Central memory CD8-positive, alpha-beta T cell (primary cell): Measurements from ENCODE around the gene KIAA1217.

Experiments used
- ATAC-seq: fragments of 150-1000 bp; cut with Tn5 transposase; replicated peaks from 2 replicates; pipeline ENCODE4 v1.10.0; 2022; ENCODE audit warnings: mild to moderate bottlenecking, moderate FRiP score, moderate number of reproducible peaks; ENCODE audit not compliant: poor library complexity, severe bottlenecking; ENCODE audit errors: extremely low read depth
- DNase-seq, 2 donors: peaks; one replicate each; pipeline ENCODE4 v3.0.0; 2021; ENCODE audit warnings: low spot score in 2 of 2
- H3K27ac Mint-ChIP-seq: one replicate; pipeline ENCODE4 v1.8.0; 2022; ENCODE audit warnings: low read depth, mild to moderate bottlenecking, moderate library complexity, mixed read lengths
- H3K27me3 Mint-ChIP-seq: one replicate; pipeline ENCODE4 v1.8.0; 2022; ENCODE audit warnings: mixed read lengths
- H3K36me3 Mint-ChIP-seq: one replicate; pipeline ENCODE4 v1.8.0; 2022; ENCODE audit warnings: mild to moderate bottlenecking, moderate library complexity, mixed read lengths; ENCODE audit not compliant: insufficient read depth
- H3K4me1 Mint-ChIP-seq: one replicate; pipeline ENCODE4 v1.8.0; 2022; ENCODE audit warnings: mixed read lengths
- H3K4me3 Mint-ChIP-seq: one replicate; pipeline ENCODE4 v1.8.0; 2022; ENCODE audit warnings: mild to moderate bottlenecking, moderate library complexity, mixed read lengths
- H3K9me3 Mint-ChIP-seq: one replicate; pipeline ENCODE4 v1.8.0; 2022; ENCODE audit warnings: mixed read lengths

Gene KIAA1217

DNA sequence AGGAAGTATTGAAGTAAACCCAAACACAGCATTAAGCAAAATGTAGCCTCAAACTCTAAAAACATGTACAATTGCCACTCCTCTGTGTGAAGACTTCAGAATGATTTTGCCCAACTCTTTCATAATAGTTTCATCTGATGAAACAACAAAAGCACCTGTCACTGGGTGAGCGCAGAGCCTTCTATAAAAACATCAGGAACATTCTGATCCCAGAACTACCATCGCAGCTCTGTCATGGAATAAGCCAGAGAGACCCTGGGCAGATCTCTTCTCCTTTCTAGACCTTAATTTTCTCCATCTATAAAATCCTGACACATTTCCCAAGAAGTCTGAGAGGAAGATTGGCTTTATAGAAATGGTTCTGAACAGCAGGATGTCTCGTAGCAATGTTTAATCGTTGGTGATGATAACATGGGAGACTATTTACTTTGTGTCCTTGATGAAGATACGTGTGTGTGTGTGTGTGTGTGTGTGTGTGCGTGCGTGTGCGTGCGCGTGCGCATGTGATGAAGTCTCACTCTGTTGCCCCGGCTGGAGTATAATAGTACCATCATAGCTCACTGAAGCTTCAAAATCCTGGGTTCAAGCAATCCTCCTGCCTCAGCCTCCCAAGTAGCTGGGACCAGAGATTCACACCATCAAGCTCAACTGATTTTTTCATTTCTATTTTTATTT lies 198.0 kb downstream of the KIAA1217 start:
- H3K9me3 Mint-ChIP-seq: no peaks in the 10 kb centered on the region
- no peaks in the 10 kb centered on the region for H3K36me3 Mint-ChIP-seq
- ATAC-seq (no peak), DNase-seq (no peak)
- no peak overlapping the region for H3K4me3 Mint-ChIP-seq
- no peaks in the 10 kb centered on the region for H3K4me1 Mint-ChIP-seq
- no peaks in the 10 kb centered on the region for H3K27me3 Mint-ChIP-seq
- no peak overlapping the region for H3K27ac Mint-ChIP-seq

DNA sequence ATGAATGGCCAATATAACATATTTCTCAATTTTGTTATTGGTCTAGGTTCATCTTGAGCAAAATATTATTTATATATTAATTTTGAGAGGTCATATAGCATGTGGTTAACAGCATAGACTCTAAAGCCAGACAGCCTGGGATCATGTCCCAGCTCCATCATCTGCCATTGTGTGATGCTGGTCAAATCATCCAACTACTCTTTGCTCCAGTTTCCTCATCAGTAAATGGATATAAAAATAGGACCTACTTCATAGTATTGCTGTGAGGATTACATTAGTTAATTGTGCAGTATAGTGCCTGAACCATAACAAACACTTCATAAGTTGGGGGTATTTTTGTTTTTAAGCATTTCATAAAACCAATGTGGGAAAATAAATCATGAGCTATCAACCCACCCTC lies 199.0 kb downstream of the KIAA1217 start:
- Mint-ChIP-seq H3K4me1 (no peaks in the 10 kb centered on the region), H3K36me3 (no peaks in the 10 kb centered on the region)

DNA sequence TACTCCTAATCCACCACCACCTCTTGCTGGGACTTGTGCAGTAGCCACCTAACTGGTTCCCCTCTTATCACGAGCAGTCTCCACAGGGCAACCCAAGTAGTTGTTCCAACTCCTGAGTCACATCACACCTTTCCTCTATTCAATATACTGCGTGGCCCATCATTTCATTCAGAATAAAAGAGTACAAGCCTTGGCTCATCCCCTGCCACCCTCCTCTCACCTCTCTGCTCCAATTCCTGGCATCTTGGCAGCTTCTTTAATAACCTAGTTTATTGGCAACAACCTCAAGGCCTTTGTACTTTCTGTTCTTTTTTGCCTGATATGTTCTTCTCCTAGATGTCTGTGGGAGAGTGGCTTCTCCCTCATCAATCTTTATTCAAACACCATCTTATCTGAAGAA lies 199.4 kb downstream of the KIAA1217 start:
- H3K4me1 Mint-ChIP-seq: no peaks in the 10 kb centered on the region
- ATAC-seq: no peak
- no peaks in the 10 kb centered on the region for H3K27me3 Mint-ChIP-seq
- H3K4me3 Mint-ChIP-seq: no peak overlapping the region
- no peak for DNase-seq
- H3K9me3 Mint-ChIP-seq: no peaks in the 10 kb centered on the region
- H3K36me3 Mint-ChIP-seq: no peaks in the 10 kb centered on the region
- no peak overlapping the region for H3K27ac Mint-ChIP-seq

More for the DNA sequence above, 199.0 kb downstream of the KIAA1217 start:
- Mint-ChIP-seq H3K9me3 (no peaks in the 10 kb centered on the region), H3K4me3 (no peak overlapping the region), H3K27ac (no peak overlapping the region), H3K27me3 (no peaks in the 10 kb centered on the region)
- ATAC-seq: no peak
- no peak for DNase-seq

DNA sequence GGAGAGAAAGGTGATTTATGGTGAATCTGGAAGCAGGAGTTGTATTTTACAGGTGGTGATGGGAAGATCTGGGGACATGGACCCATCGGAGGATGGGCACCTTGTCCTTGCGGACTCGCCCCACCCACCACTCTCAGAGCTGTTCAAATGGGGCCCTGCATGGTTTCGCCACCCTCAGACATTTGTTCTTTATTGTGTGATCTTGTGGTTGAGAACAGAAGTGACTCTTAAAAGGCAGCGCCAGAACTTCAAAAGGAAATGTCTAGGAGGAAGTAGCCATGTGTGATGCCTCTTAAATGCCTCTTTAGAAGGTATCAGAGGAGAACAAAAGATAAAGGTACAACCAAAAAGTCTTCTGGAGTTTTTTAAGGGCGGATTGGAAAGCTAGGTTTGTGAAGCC lies 205.7 kb downstream of the KIAA1217 start:
- Mint-ChIP-seq H3K27ac (no peak overlapping the region), H3K36me3 (no peaks in the 10 kb centered on the region), H3K4me3 (no peak overlapping the region), H3K4me1 (no peaks in the 10 kb centered on the region), H3K9me3 (no peaks in the 10 kb centered on the region), H3K27me3 (no peaks in the 10 kb centered on the region)
- DNase-seq (no peak), ATAC-seq (no peak)

DNA sequence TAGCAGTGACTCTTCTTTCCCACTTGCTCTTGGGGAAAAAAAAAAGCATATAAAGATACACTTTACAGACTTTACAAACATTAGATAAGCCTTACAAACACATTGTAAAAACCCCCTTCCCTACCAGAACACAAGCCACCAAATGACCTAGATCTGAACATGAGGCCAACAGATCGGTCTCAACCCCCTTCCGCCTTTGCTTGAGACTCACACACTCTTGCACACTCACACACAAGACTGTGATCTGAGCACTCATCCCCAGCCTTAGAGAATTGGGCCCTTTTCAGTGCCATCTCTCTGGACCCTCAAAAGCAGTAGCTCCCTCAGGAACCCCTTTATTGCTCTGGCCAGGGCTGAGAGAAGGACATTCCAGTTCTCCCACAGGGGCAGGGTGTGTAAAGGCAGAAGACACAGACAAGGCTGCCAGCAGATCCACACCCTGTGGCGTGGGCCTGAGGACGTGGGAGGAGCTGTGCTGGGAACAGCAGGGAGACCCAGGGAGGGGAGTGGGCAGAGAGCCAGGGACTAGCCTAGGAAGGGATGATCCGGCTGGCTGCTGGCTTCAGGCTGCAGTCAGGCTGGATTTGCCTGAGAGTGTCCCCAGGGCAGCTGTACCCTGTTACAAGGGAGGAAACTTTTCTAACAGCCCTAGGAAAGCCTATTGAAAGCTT lies 206.7 kb downstream of the KIAA1217 start:
- no peaks in the 10 kb centered on the region for H3K36me3 Mint-ChIP-seq
- no peak for DNase-seq
- ATAC-seq: no peak
- H3K4me3 Mint-ChIP-seq: no peak overlapping the region
- H3K4me1 Mint-ChIP-seq: no peaks in the 10 kb centered on the region
- H3K9me3 Mint-ChIP-seq: no peaks in the 10 kb centered on the region
- H3K27ac Mint-ChIP-seq: no peak overlapping the region
- no peaks in the 10 kb centered on the region for H3K27me3 Mint-ChIP-seq

DNA sequence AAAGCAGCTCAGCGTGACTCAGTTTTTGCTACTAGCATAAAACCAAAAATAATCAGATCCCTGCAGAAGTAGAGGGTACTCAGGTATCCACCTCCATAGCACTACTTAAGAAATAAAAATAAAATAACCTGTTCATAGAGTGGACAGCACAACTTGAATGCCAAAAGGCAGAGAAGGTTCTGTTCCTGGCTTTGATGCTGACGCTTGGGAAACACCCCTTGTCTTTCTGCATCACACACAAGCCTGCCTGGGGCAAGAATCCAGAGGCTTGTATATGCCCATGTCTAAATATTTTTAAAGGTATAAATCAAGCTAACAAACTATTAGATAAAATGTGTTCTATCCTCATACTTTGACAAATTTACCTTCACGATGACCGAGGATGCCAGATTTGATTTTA lies 207.3 kb downstream of the KIAA1217 start:
- Mint-ChIP-seq H3K4me1 (no peaks in the 10 kb centered on the region), H3K4me3 (no peak overlapping the region), H3K36me3 (no peaks in the 10 kb centered on the region), H3K9me3 (no peaks in the 10 kb centered on the region), H3K27ac (no peak overlapping the region), H3K27me3 (no peaks in the 10 kb centered on the region)
- DNase-seq: no peak
- no peak for ATAC-seq

DNA sequence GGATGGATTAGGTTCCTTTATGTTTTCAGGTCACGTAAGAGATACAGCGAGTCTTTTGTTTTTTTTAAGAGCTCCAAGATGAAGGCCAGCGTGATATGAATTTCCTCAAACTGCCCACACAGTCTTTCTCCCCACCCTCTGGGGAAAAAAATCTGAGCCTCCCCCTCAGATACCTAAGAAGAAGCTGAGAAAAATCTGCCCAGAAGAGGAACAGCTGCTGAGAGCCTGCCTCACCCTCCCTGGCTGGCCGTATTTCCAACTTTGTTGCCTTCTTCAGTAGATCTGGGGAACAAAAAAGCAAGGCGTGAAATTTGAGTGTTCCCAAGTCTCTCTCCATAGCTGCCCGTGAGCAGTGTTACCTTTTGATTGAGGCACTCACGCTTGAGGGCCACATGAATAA lies 208.1 kb downstream of the KIAA1217 start:
- DNase-seq: no peak
- Mint-ChIP-seq H3K27ac (no peak overlapping the region), H3K27me3 (no peaks in the 10 kb centered on the region), H3K4me1 (no peaks in the 10 kb centered on the region), H3K4me3 (no peak overlapping the region), H3K36me3 (no peaks in the 10 kb centered on the region), H3K9me3 (no peaks in the 10 kb centered on the region)
- no peak for ATAC-seq

DNA sequence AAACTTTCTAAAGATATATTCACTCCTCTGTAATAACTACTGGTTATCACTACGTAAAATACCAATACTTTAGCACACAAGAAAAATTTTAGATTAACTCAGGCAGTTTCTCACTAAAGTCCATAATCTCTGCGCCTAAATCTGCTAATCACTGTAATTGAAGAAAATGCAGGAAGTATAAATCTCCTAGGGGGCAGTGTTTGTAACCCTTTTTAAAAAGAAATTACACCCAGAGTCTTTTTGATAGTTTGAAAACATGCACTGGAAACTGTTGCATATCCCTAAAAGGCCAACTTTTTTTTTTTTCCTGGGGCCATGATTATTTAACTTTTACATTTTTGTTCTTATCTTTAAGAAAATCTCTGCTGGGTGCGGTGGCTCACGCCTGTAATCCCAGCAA lies 209.6 kb downstream of the KIAA1217 start:
- ATAC-seq (no peak), DNase-seq (no peak)
- Mint-ChIP-seq H3K4me3 (no peak overlapping the region), H3K27me3 (no peaks in the 10 kb centered on the region), H3K36me3 (no peaks in the 10 kb centered on the region), H3K4me1 (no peaks in the 10 kb centered on the region), H3K27ac (no peak overlapping the region), H3K9me3 (no peaks in the 10 kb centered on the region)

DNA sequence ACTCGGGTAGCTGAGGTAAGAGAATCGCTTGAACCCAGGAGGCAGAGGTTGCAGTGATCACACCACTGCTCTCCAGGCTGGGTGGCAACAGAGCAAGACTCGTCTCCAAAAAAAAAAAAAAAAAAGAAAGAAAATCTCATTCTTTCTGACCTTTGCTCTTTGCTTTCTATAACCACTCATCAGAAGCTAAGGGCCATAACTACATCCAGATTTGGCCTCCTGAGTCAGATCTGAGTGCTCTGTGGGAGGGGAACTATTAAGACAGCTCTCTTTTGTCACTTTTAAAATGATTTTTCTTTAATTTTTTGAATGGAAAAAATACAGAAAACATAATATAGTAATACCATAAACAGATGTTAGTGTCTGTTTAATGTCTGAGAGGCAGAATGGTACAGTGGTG lies 210.1 kb downstream of the KIAA1217 start:
- no peaks in the 10 kb centered on the region for H3K9me3 Mint-ChIP-seq
- no peak for ATAC-seq
- no peaks in the 10 kb centered on the region for H3K27me3 Mint-ChIP-seq
- no peaks in the 10 kb centered on the region for H3K4me1 Mint-ChIP-seq
- H3K4me3 Mint-ChIP-seq: no peak overlapping the region
- DNase-seq: no peak
- H3K27ac Mint-ChIP-seq: no peak overlapping the region
- no peaks in the 10 kb centered on the region for H3K36me3 Mint-ChIP-seq

DNA sequence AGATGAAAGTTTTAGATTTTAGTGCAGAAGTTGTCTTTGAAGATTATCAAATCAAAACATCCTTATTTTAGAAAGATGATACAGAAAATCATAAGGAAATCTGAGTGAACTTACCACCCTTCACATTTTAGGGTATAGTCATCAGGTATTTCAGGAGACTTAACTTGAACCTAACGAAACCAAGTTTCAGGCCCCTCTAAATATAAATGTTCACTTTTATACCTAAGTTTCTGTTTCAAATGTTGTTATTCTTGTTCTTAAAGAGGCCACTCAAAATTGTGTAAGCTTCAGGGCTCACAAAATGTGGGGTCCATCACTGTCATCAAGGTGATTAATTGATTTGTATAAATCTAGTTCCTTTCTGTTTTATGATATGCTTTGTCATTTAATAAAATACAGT lies 216.2 kb downstream of the KIAA1217 start:
- H3K27me3 Mint-ChIP-seq: no peaks in the 10 kb centered on the region
- H3K9me3 Mint-ChIP-seq: no peaks in the 10 kb centered on the region
- H3K36me3 Mint-ChIP-seq: peaks cover 2% of the 10 kb centered on the region
- no peak overlapping the region for H3K4me3 Mint-ChIP-seq
- no peak for ATAC-seq
- no peak overlapping the region for H3K27ac Mint-ChIP-seq
- no peaks in the 10 kb centered on the region for H3K4me1 Mint-ChIP-seq
- no peak for DNase-seq

DNA sequence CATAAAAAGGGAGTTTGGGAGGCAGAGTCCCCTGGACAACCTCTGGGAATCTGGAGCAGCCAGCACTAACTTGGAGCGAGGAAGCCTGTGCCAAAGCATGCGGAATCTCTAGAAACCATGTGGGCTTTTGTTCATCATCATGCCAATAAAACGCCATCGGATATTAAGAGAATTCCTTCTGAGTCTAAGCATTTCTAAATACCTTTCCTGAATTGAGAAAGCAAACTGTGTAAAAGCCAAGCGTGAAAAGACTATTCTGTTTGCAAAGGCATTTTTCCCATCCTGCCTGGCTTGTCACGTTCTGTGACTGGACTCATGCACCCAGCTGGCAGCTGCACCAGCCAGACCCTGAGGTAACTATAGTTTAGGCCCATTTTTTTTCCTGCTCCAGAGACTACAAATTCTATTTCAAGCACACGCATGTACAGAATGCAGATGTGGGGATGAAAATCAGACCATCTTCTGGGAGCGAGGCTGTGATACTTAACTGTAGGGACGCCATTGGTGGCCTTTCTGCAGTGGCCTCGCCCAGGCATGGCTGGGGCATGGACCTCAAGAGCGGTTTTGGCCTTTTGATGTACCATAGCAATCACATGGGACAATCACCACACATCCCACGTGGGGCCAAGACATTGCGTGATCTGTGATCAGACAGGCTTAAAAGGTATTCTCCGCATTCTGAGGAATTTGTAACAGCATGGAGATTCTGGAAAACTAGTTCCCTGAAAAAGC lies 218.9 kb downstream of the KIAA1217 start:
- Mint-ChIP-seq H3K4me1 (no peaks in the 10 kb centered on the region), H3K27me3 (no peaks in the 10 kb centered on the region), H3K36me3 (peaks cover 4% of the 10 kb centered on the region), H3K27ac (no peak overlapping the region), H3K9me3 (no peaks in the 10 kb centered on the region), H3K4me3 (no peak overlapping the region)
- ATAC-seq: no peak
- DNase-seq: no peak

DNA sequence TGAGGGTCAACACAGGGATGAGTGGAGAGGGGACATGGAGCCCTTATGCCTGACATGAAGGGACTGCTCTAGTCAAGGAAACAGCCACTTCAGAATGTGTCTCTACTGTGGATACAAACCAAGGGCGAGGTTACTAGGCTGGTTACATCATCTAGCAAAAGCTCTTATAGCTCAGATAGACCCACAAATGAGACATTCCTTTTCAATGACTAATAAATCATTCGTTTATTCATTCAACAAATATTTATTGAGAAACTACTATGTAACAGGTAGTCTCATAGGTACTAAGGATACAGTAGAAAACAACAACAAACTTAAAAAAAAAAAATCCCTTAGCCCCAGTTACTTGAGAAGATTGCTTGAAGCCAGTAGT lies 219.5 kb downstream of the KIAA1217 start:
- ATAC-seq (no peak), DNase-seq (no peak)
- Mint-ChIP-seq H3K9me3 (no peaks in the 10 kb centered on the region), H3K4me3 (no peak overlapping the region), H3K27ac (no peak overlapping the region), H3K27me3 (no peaks in the 10 kb centered on the region), H3K4me1 (no peaks in the 10 kb centered on the region), H3K36me3 (peaks cover 4% of the 10 kb centered on the region)

DNA sequence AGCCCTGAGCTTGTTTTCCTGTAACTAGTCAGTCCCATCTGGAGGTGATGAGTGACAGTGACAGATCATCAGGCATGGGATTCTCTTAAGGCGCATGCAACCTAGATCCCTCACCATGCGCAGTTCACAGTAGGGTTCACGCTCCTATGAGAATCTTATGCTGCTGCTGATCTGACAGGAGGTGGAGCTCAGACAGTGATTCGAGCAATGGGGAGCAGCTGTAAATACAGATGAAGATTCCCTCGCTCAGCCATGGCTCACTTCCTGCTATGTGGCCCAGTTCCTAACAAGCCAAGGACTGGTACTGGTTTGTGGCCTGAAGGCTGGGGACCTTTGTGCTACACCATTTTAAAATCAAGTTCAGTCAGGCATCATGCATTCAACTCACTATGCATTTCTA lies 221.7 kb downstream of the KIAA1217 start:
- H3K9me3 Mint-ChIP-seq: no peaks in the 10 kb centered on the region
- no peak overlapping the region for H3K4me3 Mint-ChIP-seq
- no peak for ATAC-seq
- H3K27me3 Mint-ChIP-seq: no peaks in the 10 kb centered on the region
- peaks cover 4% of the 10 kb centered on the region for H3K36me3 Mint-ChIP-seq
- no peaks in the 10 kb centered on the region for H3K4me1 Mint-ChIP-seq
- DNase-seq: no peak
- H3K27ac Mint-ChIP-seq: no peak overlapping the region
